HL-60 (cell line): ENCODE measurements around the gene SEC22C.

Experiments used
- DNase-seq, 2 experiments: peaks; one replicate each; pipeline ENCODE4 v3.0.0-alpha.2; 2010 to 2020; ENCODE audit warnings: low read depth in 1 of 2, low spot score in 1 of 2
- H3K27ac ChIP-seq: fragments of 250-450 bp; sonication (Bioruptor Pico); replicated peaks from 2 replicates; pipeline ENCODE4 v1.5.1; 2020; ENCODE audit warnings: mild to moderate bottlenecking, moderate library complexity
- H3K27me3 ChIP-seq: fragments of 250-450 bp; sonication (Bioruptor Pico); 2 replicates; pipeline ENCODE4 v1.5.1; 2021; ENCODE audit warnings: mild to moderate bottlenecking, moderate library complexity; ENCODE audit not compliant: insufficient read depth, poor library complexity, severe bottlenecking
- H3K4me3 ChIP-seq: replicated peaks from 2 replicates; pipeline ENCODE4 v1.5.1; 2011; ENCODE audit warnings: mild to moderate bottlenecking, control low read depth, low read length; ENCODE audit not compliant: insufficient read depth
- CTCF ChIP-seq: IDR thresholded peaks from one replicate; pipeline ENCODE4 v1.5.1; 2011; ENCODE audit warnings: low read length, control low read depth, inconsistent platforms; ENCODE audit not compliant: insufficient read depth
- GABPA ChIP-seq: IDR thresholded peaks from 2 replicates; pipeline ENCODE4 v1.6.1; 2012; ENCODE audit warnings: low read depth
- POLR2AphosphoS5 ChIP-seq: IDR thresholded peaks from 2 replicates; pipeline ENCODE4 v1.6.1; 2012; ENCODE audit warnings: low read depth
- REST ChIP-seq: IDR thresholded peaks from 2 replicates; pipeline ENCODE4 v1.6.1; 2012; ENCODE audit warnings: low read depth; ENCODE audit not compliant: insufficient replicate concordance
- SPI1 ChIP-seq: IDR thresholded peaks from 2 replicates; pipeline ENCODE4 v1.6.1; 2012; ENCODE audit warnings: low read depth, mild to moderate bottlenecking, borderline replicate concordance

SEC22C gene

DNA sequence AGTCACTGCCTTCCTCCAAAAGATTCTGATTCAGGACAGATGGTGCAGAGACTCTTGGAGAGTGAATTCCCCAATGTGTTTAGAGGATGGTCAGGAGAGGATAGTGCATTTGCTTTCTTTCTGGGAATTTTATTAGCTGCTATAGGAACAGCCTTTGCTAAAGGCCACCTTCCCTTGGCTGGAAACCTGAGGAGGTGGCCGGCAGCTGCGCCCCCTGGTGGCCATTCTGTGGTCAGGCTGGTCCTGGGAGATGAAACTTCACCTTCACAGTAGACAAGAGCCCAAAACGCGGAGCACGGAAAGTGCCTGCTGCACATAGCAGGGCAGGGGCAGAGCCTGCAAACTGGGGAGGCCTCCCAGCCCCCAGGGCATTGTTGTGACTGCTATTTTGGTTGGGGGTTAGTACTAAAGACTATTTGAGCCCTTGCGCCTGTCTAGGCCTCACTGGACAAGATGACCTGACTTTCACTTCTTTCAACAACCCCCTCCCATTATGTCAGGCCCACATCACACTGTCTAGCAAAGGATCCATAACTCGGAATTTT lies 34.3 kb downstream of the SEC22C start:
- peak; percentile 92 for TF ChIP-seq CTCF
- TF ChIP-seq REST: no peak
- Histone ChIP-seq H3K27ac (no peak overlapping the region), H3K4me3 (no peak overlapping the region), H3K27me3 (no peaks in the 10 kb centered on the region)
- DNase-seq: peak; percentile 22 to 55

DNA sequence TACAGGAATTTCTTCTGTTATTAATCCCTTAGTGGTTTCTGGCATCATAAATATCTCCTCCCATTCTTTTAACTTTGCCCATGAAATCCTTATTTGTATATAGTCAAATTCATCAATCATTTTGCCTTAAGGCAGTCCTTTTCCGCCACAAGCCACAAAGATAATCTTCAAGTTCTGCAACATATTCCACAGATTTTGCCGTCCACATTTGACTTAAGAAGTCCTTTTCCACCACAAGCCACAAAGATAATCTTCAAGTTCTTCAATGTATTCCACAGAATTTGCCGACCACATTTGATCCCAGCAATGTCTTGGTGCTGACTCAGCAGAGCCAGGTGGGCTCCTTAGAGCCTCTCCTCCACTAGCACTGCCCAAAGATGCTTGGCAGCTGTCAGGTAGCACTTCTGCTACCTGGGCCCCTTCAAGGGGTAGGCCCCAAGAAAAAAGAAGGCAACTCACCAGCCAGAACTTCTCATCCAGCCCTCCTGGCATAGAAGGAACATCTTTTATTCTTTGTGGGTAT lies 35.0 kb downstream of the SEC22C start:
- no peak for DNase-seq
- TF ChIP-seq CTCF: no peak
- no peak for TF ChIP-seq REST
- TF ChIP-seq SPI1: no peak
- no peak for TF ChIP-seq POLR2AphosphoS5
- TF ChIP-seq GABPA: no peak
- no peak overlapping the region for H3K4me3 ChIP-seq

GRCh38 chr3:42545284-42545900 lies 36.4 kb downstream of the SEC22C start:
- Histone ChIP-seq H3K4me3 (no peak overlapping the region), H3K27ac (no peak overlapping the region), H3K27me3 (no peaks in the 10 kb centered on the region)
- TF ChIP-seq POLR2AphosphoS5: no peak
- TF ChIP-seq CTCF: no peak
- TF ChIP-seq SPI1: no peak
- no peak for TF ChIP-seq REST
- TF ChIP-seq GABPA: no peak
- no peak for DNase-seq

More for the DNA sequence above, 35.0 kb downstream of the SEC22C start:
- Histone ChIP-seq H3K27me3 (no peaks in the 10 kb centered on the region), H3K27ac (no peak overlapping the region)
